NCI-H2029 (cell line): ENCODE results near the gene DEFB114.
A peak's percentile ranks its signal among the peaks of the same experiment; 100 is the strongest.

ENCODE experiments used
- DNase-seq: peaks from one replicate; lab custom pipeline; 2025; lab: John Stamatoyannopoulos, UW

Gene DEFB114

DNA sequence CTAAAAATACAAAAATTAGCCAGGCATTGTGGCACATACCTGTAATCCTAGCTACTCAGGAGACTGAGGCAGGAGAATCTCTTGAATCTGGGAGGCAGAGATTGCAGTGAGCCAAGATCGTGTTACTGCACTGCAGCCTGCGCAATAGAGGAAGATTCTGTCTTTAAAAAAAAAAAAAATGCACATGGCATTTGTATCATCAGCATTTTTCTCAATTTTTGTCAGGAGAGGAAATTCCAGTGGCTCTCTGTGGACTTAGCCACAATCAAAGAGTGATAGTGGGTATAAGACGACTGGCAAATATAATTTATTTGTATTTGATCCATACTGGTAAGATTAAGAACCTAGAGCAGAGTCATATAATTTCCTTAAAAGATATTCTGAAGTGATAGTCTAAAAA lies 28.6 kb downstream of the DEFB114 start:
- DNase-seq, result no peak

DNA sequence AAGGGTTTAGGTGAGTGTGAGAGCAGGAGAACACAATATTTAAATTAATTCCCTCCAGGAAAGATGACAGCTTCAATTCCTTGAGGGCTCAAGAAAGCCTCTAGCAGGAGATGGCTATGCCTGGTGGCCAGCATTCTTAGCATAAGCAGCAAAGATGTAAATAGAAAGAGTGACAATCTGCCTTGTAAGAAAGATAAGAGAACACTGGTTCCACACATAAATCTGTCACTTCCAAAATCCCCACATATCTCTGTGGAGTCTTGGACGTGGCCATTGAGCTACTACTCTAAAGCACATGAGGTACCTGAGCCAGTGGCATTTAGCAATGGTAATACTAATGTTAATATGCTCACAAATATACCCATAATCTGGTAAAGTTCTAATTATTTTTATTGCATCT lies 29.2 kb downstream of the DEFB114 start:
- no peak for DNase-seq

DNA sequence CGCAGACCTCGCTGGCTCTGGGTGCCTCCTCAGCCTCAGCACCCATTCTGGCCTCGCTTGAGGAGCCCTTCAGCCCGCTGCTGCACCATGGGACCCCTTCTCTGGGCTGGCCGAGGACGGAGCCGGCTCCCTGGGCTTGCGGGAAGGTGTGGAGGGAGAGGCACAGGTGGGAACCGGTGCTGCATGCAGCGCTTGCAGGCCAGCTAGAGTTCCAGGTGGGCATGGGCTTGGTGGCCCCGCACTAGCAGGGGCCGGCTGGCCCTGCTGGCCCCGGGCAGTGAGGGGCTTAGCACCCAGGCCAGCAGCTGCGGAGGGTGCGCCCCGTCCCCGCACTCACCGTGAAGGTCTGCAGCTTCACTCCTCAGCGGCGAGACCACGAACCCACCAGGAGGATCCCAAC lies 30.4 kb downstream of the DEFB114 start:
- no peak for DNase-seq

DNA sequence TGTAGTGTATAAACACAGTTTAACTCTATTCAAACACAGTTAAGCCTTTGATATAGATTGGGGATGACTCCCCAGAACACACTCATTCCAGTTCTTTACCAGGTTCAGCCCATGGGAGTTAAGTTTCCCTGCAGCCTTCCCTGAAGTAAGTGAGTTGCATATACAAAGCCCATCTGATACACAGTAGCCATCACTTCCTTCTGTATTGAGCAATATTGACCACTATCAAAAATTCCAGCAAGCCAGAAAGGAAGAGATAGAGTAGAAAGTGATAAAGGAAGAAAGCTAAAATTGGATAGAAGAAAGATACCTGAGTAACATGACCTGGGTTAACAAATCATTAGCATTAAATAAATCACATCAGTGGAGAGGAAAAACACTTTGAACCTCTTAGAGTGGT lies 34.6 kb downstream of the DEFB114 start:
- no peak for DNase-seq

DNA sequence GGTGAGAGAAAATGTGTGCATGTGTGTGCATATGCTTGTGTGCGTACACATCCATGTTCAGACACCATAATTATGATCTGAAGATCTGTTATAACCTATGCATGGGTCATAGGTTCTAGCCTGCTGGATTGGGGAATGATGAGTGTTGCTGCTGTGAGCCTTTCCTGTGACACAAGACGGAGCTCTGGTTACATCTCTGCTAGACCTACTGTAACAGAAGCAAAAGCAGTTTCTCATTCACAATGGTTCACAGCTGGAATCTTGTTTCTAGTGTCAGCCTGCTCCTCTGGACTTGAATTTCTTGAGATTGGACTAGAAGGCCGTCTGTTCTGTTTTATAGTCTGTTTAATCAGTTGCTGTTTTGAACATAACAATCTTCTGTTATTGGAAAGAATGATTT lies 40.1 kb downstream of the DEFB114 start:
- DNase-seq, result no peak

DNA sequence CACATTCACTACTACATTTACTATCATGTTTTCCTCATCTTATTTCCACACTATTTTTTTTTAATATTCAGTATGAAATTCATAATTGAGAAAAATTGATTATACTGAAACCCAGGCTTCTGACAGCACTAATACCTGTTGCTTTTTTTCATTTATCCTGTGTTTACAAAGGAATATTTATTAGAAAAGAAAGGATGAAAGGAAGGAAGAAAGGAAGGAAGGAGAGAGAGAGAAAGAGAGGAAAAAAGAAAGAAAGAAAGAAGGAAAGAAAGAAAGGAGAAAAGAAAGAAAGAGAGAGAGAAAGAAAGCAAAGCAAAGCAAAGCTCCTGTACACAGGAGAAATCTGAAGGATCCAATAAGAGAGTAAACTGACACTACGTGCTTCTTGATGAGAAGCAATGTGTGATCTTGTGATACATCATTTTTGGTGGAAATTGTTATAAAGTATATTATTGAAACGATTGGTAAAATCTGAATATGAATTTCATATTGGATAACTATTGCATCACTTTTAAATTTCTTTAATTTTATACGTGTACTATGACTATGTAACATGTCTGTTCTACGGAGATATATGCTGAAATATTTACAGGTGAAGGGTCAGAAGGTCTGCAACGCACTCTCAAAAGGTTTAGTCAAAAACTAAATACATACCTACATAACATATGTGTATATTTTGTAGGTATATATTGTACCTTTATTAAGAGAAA lies 43.9 kb downstream of the DEFB114 start:
- no peak for DNase-seq

DNA sequence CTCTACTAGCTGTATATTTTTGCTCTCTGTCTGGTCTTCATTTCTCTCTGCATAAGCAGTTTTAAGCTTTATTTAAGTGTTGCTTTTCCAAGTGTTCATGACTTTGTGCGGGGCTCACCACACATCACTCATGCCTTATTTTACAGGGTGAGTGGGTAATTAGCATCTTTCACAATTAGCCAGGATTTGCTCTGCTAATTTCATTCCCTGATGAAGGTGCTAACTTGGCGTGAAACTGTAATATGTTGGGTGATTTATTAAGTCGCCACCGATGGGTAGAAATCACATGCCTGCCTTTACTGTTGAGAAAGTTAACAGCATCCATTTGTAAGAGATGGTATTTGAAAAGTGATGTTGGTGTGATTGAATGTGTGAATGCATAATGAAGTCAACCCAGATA lies 44.7 kb downstream of the DEFB114 start:
- DNase-seq, result no peak

DNA sequence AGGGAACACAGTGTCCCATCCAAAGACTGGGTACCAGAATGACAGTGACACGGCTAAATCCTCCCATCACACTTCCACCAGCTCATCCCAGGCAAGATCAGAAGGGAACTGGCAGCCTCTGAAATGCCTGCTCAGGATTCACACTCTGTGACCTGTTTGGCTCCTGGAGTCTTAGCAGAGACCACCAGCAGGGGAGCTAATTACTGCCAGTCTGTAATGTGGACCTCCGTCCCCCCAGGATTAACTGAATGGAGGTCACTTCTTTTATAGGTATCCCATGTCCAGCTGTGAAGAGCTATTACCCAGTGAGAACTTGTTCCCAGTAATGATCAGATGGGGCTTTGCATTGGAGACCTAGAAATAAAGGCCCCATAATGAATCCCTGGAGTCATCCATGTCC lies 45.2 kb downstream of the DEFB114 start:
- DNase-seq, result no peak

DNA sequence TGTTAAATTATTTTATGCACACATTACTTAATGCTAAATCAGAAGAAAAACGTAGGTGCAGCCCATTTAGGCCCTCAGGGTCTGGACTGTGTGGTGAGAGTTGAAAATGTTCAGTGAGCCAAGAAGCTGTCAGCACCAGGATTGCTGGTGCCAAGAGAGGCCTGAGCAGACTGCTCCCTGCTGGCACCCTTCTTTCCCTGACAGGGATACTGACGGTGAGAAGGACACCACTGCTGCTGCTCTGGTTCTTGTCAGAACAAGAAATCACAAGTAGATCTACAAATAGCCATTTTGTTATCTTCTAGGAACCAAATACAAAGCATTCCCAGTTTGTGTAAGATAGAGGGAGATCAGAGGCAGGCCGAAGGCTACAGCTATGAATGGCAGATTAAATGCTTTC lies 48.9 kb downstream of the DEFB114 start:
- DNase-seq, result no peak

DNA sequence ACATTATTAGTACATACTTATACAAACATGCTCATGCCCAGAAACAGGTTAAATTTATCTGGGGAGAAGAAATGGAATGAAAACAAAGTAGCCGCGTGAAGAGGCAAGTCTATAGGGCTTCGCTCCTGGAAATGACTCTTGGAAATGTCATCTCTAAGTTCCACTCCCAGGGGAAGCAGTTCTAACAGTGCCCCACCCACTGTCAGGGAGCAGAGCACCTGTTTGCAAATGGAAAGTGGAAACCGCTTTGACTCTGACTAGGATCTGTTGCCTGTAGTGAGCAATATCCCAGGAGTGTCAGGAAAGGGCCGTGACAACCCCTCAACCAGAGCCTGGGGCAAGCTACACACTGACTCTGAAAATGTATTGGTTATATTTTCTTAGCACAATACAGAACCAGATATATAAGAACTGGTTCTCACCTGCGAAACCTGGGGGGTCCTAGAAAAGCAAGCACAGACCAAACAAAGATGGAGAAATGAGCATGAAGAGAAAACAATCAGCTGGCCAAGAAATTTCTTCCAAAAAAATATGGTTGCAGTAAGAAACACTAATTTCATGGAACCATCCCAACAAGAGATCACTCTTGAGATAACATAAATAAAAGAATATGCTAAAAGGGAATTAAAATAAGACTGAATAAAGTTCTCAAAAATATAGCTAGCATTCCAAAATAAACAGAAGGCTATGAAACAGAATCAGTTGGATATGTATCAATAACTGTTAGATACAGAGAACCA lies 50.2 kb downstream of the DEFB114 start:
- peak; percentile 63 for DNase-seq

DNA sequence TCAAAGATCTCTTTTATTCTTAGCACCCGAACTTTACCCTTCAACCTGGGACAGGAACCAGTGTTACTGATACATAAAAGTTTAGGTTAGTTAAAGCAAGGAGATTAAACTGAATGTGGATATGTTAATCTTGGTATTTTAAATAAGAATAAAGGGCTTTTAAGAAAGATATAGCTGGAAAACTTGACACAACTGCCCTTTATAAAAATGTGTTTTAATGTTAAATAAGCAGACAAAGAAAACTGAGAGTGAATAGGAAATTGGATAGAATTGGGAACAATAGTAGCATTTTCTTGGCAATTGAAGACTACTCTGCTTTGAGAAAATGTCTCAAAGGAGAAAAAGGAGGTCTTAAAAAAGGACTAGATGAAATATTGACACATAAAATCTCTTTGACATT lies 51.8 kb downstream of the DEFB114 start:
- no peak for DNase-seq

DNA sequence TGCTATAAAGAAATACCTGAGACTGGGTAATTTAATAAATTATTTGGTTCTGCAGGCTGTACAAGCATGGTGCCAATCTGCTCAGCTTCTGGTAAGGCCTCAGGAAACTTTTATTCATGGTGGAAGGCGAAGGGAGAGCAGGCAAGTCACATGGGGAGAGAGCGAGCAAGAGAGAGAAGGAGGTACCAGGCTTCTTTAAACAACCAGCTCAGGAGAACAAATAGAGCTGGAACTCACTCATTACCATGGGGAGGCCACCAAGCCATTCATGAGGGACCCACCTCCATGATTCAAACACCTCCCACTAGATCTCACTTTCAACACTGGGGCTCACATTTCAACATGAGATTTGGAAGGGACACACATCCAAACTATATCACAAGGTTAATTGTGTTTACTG lies 52.7 kb downstream of the DEFB114 start:
- no peak for DNase-seq
